ENCODE results near the gene SNTG2.

Gene SNTG2

GRCh38 chr2:1004398-1004797 lies 53.7 kb downstream of the SNTG2 start:
- TF ChIP-seq ZFX (IDR thresholded peaks at IDR 0.05; ENCODE audit: borderline replicate concordance) (no peak), CTCF (IDR thresholded peaks at IDR 0.05) (no peak)
- no peak overlapping the region for H3K27ac ChIP-seq

- no peak overlapping the region for H3K27ac ChIP-seq
- TF ChIP-seq CTCF (IDR thresholded peaks at IDR 0.05), result no peak
- TF ChIP-seq ZFX (IDR thresholded peaks at IDR 0.05; ENCODE audit: borderline replicate concordance), result no peak
Measured at GRCh38 chr2:1010415-1010930, 59.8 kb downstream of the SNTG2 start.

- TF ChIP-seq ZFX (IDR thresholded peaks at IDR 0.05; ENCODE audit: borderline replicate concordance) (no peak), CTCF (IDR thresholded peaks at IDR 0.05) (no peak)
- H3K27ac ChIP-seq, result no peak overlapping the region
Measured at GRCh38 chr2:1011006-1011405, 60.4 kb downstream of the SNTG2 start.

GRCh38 chr2:1011985-1012384 lies 61.3 kb downstream of the SNTG2 start:
- TF ChIP-seq CTCF (IDR thresholded peaks at IDR 0.05) (no peak), ZFX (IDR thresholded peaks at IDR 0.05; ENCODE audit: borderline replicate concordance) (no peak)
- H3K27ac ChIP-seq, result no peak overlapping the region

GRCh38 chr2:1014802-1015201 lies 64.2 kb downstream of the SNTG2 start:
- TF ChIP-seq ZFX (IDR thresholded peaks at IDR 0.05; ENCODE audit: borderline replicate concordance) (no peak), CTCF (IDR thresholded peaks at IDR 0.05) (no peak)

GRCh38 chr2:1016500-1016899 lies 65.9 kb downstream of the SNTG2 start:
- TF ChIP-seq CTCF (IDR thresholded peaks at IDR 0.05), result no peak
- no peak for TF ChIP-seq ZFX (IDR thresholded peaks at IDR 0.05; ENCODE audit: borderline replicate concordance)
- H3K27ac ChIP-seq, result no peak overlapping the region

More at GRCh38 chr2:1014802-1015201, 64.2 kb downstream of the SNTG2 start:
- H3K27ac ChIP-seq, result no peak overlapping the region

- TF ChIP-seq ZFX (IDR thresholded peaks at IDR 0.05; ENCODE audit: borderline replicate concordance), result no peak
- TF ChIP-seq CTCF (IDR thresholded peaks at IDR 0.05), result no peak
- no peak overlapping the region for H3K27ac ChIP-seq
Measured at GRCh38 chr2:1017827-1018226, 67.2 kb downstream of the SNTG2 start.

Measured in 22Rv1 (cell line).